Stomach (tissue), 9 donors: Measurements from ENCODE around the gene NAB2. TPM values are rescaled to one million over a fixed set of nuclear protein-coding genes. Genes with fewer than 3 reads are reported as not detected.

Source experiments
- DNase-seq, 2 donors: peaks; one replicate each; pipeline versions ENCODE4 v3.0.0 to v3.0.0-alpha.2; 2013 to 2019
- H3K27ac ChIP-seq, 5 donors: fragments of 200-600 bp in 4 of 5; sonication (generic) in 4 of 5; one replicate each; pipeline ENCODE4 v1.5.1; 2013 to 2019; ENCODE audit warnings: mild to moderate bottlenecking in 1 of 5, moderate library complexity in 1 of 5
- H3K27me3 ChIP-seq, 3 donors: fragments of 200-600 bp; sonication (generic); one replicate each; pipeline ENCODE4 v1.5.1; 2017 to 2019; ENCODE audit warnings: mixed run types in 1 of 3
- H3K36me3 ChIP-seq, 4 donors: fragments of 200-600 bp; sonication (generic); 1 replicate in 3 of 4; 2 replicates in 1 of 4; pipeline ENCODE4 v1.5.1; 2016 to 2019
- H3K4me1 ChIP-seq, 4 donors: fragments of 200-600 bp; sonication (generic); one replicate each; pipeline ENCODE4 v1.5.1; 2016 to 2019
- H3K4me3 ChIP-seq, 4 donors: fragments of 200-600 bp; sonication (generic) in 3 of 4; one replicate each; pipeline ENCODE4 v1.5.1; 2016 to 2019; ENCODE audit warnings: mild to moderate bottlenecking in 1 of 4
- H3K9me3 ChIP-seq, 4 donors: fragments of 200-600 bp; sonication (generic); one replicate each; pipeline ENCODE4 v1.5.1; 2016 to 2019
- CTCF ChIP-seq, 7 experiments: fragments of 450-650 bp in 4 of 7; fragments of 200-600 bp in 3 of 7; sonication (generic) in 3 of 7; IDR thresholded peaks; one replicate each; pipeline ENCODE4 v1.5.1; 2016 to 2019; ENCODE audit warnings: antibody characterized with exemption in 7 of 7, control low read depth in 2 of 7, mild to moderate bottlenecking in 1 of 7
- EP300 ChIP-seq: sonication (generic); formaldehyde crosslinking; IDR thresholded peaks from one replicate; pipeline ENCODE4 v1.6.1; 2017; ENCODE audit warnings: antibody characterized with exemption
- POLR2A ChIP-seq, 4 donors: fragments of 450-650 bp; IDR thresholded peaks; one replicate each; pipeline ENCODE4 v1.6.1; 2016; ENCODE audit warnings: antibody characterized with exemption in 4 of 4, control low read depth in 2 of 4, mild to moderate bottlenecking in 1 of 4, moderate library complexity in 1 of 4
- POLR2AphosphoS5 ChIP-seq, 3 donors: sonication (generic); formaldehyde crosslinking; IDR thresholded peaks; one replicate each; pipeline ENCODE4 v1.6.1; 2016; ENCODE audit warnings: antibody characterized with exemption in 3 of 3
- WGBS, 5 donors: extraction: QIAGEN DNeasy Blood & Tissue Kit in 3 of 5; methylation state at CpG; one replicate each; pipeline versions ENCODE4 v1.1.5 to v1.1.7; 2013 to 2018; 5-methylcytosine and 5-hydroxymethylcytosine counted together
- intact Hi-C: fragments of 100-400 bp; cut with DNase I; formaldehyde crosslinking; loops from one replicate; pipeline ENCODE4 v1.15.1; 2023; ENCODE audit warnings: low total_unique reads
- polyA plus RNA-seq, 3 donors: library from polyadenylated mRNA; stranded (reverse); fragments of 200-250 nt; gene quantifications; one replicate each; pipeline ENCODE4 v1.2.3, GENCODE V29; 2013
- total RNA-seq, 5 donors: library from RNA; depleted of rRNA; stranded (reverse); fragments of >200 nt; gene quantifications; one replicate each; pipeline versions ENCODE4 v1.1.0 to v1.2.3, GENCODE V29; 2014 to 2016
- donor health status: healthy with polysubstance abuse.
- donor health status: Bipolar disorder and iron deficiency.
- donor health status: healthy.

The NAB2 gene
- total and polyA plus RNA-seq, 8 donors = 1.7 to 16.6 (median 12.1) TPM; not detected in 1

GRCh38 chr12:57042695-57043094 lies 46.2 kb upstream of the NAB2 start:
- Histone ChIP-seq H3K36me3 (peaks cover 0 to 7% (median 0%) of the 10 kb centered on the region in 4 donors), H3K4me3 (no peak overlapping the region), H3K27ac (no peak overlapping the region), H3K4me1 (peaks cover 0 to 7% (median under 1%) of the 10 kb centered on the region in 4 donors), H3K9me3 (no peaks in the 10 kb centered on the region), H3K27me3 (peaks cover 0 to 8% (median 0%) of the 10 kb centered on the region in 3 donors)
- no peak for DNase-seq
- no peak for TF ChIP-seq POLR2A (IDR thresholded peaks at IDR 0.05)
- no peak for TF ChIP-seq EP300
- 88 to 100% (median 97%) methylated on average over 2 of the region's 2 CpGs for WGBS, 5 donors
- intact Hi-C loops = no loop called here

GRCh38 chr12:57044468-57044867 lies 44.4 kb upstream of the NAB2 start:
- Histone ChIP-seq H3K36me3 (peaks cover 0 to 5% (median 0%) of the 10 kb centered on the region in 4 donors), H3K4me1 (peaks cover 0 to 24% (median 5%) of the 10 kb centered on the region in 4 donors), H3K27me3 (peaks cover 0 to 8% (median 0%) of the 10 kb centered on the region in 3 donors), H3K27ac (no peak overlapping the region), H3K4me3 (no peak overlapping the region), H3K9me3 (no peaks in the 10 kb centered on the region)
- no peak for DNase-seq
- intact Hi-C loops = no loop called here
- 86 to 93% (median 89%) methylated on average over 6 of the region's 6 CpGs for WGBS, 5 donors
- TF ChIP-seq POLR2AphosphoS5 (IDR thresholded peaks at IDR 0.05) (no peak), POLR2A (IDR thresholded peaks at IDR 0.05) (no peak), EP300 (no peak), CTCF (IDR thresholded peaks at IDR 0.05) (no peak)

GRCh38 chr12:57044889-57045288 lies 44.0 kb upstream of the NAB2 start:
- WGBS, 5 donors = 81 to 97% (median 92%) methylated on average over 3 of the region's 3 CpGs
- H3K27me3 ChIP-seq = peaks cover 0 to 8% (median 0%) of the 10 kb centered on the region in 3 donors
- no peaks in the 10 kb centered on the region for H3K9me3 ChIP-seq
- intact Hi-C loops = no loop called here
- H3K36me3 ChIP-seq = peaks cover 0 to 5% (median 0%) of the 10 kb centered on the region in 4 donors
- no peak for TF ChIP-seq CTCF (IDR thresholded peaks at IDR 0.05)
- H3K4me1 ChIP-seq = peaks cover 0 to 29% (median 5%) of the 10 kb centered on the region in 4 donors
- H3K4me3 ChIP-seq = no peak overlapping the region
- H3K27ac ChIP-seq = no peak overlapping the region
- DNase-seq = no peak

GRCh38 chr12:57046086-57046791 lies 42.7 kb upstream of the NAB2 start:
- Histone ChIP-seq H3K36me3 (peaks cover 0 to 5% (median 0%) of the 10 kb centered on the region in 4 donors), H3K4me3 (no peak overlapping the region), H3K27ac (no peak overlapping the region), H3K9me3 (no peaks in the 10 kb centered on the region), H3K27me3 (peaks cover 0 to 8% (median 0%) of the 10 kb centered on the region in 3 donors), H3K4me1 (peaks cover 0 to 34% (median 5%) of the 10 kb centered on the region in 4 donors)
- intact Hi-C loops = no loop called here
- TF ChIP-seq POLR2A (IDR thresholded peaks at IDR 0.05) (no peak), EP300 (no peak), CTCF (IDR thresholded peaks at IDR 0.05) (no peak), POLR2AphosphoS5 (IDR thresholded peaks at IDR 0.05) (no peak)
- DNase-seq = no peak
- WGBS, 5 donors = 76 to 84% (median 77%) methylated on average over 6 of the region's 6 CpGs
